Neural progenitor cell (in vitro differentiated cells): ENCODE measurements around the gene TTC21A. TPM values are rescaled to one million over a fixed set of nuclear protein-coding genes. Genes with fewer than 3 reads are reported as not detected.
"Not testable (repeated sequence)": the region's sequence is repeated elsewhere in the genome, so short reads cannot be mapped to it uniquely, and the experiment has no call there.

Source experiments
- DNase-seq: peaks from one replicate; pipeline ENCODE4 v3.0.0-alpha.2; 2016; ENCODE audit warnings: low spot score
- H2AFZ ChIP-seq: fragments of 200-600 bp; sonication (generic); replicated peaks from 2 replicates; pipeline ENCODE4 v1.6.1; 2016; ENCODE audit warnings: antibody characterized with exemption
- H3F3A ChIP-seq: fragments of 200-600 bp; sonication (generic); 2 replicates; pipeline ENCODE4 v1.6.1; 2016; ENCODE audit warnings: antibody characterized with exemption, low read depth
- H3K27ac ChIP-seq: fragments of 200-600 bp; sonication (generic); 2 replicates; pipeline ENCODE4 v1.5.1; 2016; ENCODE audit warnings: mild to moderate bottlenecking
- H3K27me3 ChIP-seq: fragments of 200-600 bp; sonication (generic); 2 replicates; pipeline ENCODE4 v1.6.1; 2016; ENCODE audit warnings: mild to moderate bottlenecking, moderate library complexity
- H3K36me3 ChIP-seq: fragments of 200-600 bp; sonication (generic); 2 replicates; pipeline ENCODE4 v1.5.1; 2016
- H3K4me1 ChIP-seq: fragments of 200-600 bp; sonication (generic); 2 replicates; pipeline ENCODE4 v1.6.1; 2016; ENCODE audit warnings: mixed run types
- H3K4me2 ChIP-seq: fragments of 200-600 bp; sonication (generic); 2 replicates; pipeline ENCODE4 v1.6.1; 2016
- H3K4me3 ChIP-seq: fragments of 200-600 bp; sonication (generic); 2 replicates; pipeline ENCODE4 v1.5.1; 2016
- H3K79me2 ChIP-seq: fragments of 200-600 bp; sonication (generic); 2 replicates; pipeline ENCODE4 v1.6.1; 2016; ENCODE audit warnings: low read depth
- H3K9ac ChIP-seq: fragments of 200-600 bp; sonication (generic); 2 replicates; pipeline ENCODE4 v1.6.1; 2016
- H3K9me3 ChIP-seq: fragments of 200-600 bp; sonication (generic); 2 replicates; pipeline ENCODE4 v1.5.1; 2016; ENCODE audit warnings: low read depth
- H4K20me1 ChIP-seq: fragments of 200-600 bp; sonication (generic); 2 replicates; pipeline ENCODE4 v1.6.1; 2016; ENCODE audit warnings: low read depth
- H3K27ac Mint-ChIP-seq: 3 replicates; pipeline ENCODE4 v1.8.0; 2021; ENCODE audit warnings: mixed read lengths
- H3K27me3 Mint-ChIP-seq: 2 replicates; pipeline ENCODE4 v1.8.0; 2022; ENCODE audit warnings: low read depth, mild to moderate bottlenecking, inconsistent platforms, moderate library complexity, mixed read lengths; ENCODE audit not compliant: insufficient read depth
- H3K36me3 Mint-ChIP-seq: 3 replicates; pipeline ENCODE4 v1.8.0; 2021; ENCODE audit warnings: mixed read lengths
- H3K4me1 Mint-ChIP-seq: 3 replicates; pipeline ENCODE4 v1.8.0; 2021; ENCODE audit warnings: mixed read lengths
- H3K4me3 Mint-ChIP-seq: 3 replicates; pipeline ENCODE4 v1.8.0; 2021; ENCODE audit warnings: mild to moderate bottlenecking, moderate library complexity, mixed read lengths
- H3K9me3 Mint-ChIP-seq: 3 replicates; pipeline ENCODE4 v1.8.0; 2020; ENCODE audit warnings: mixed read lengths
- CTCF ChIP-seq: fragments of 200-600 bp; sonication (generic); IDR thresholded peaks from 2 replicates; pipeline ENCODE4 v1.5.1; 2017; ENCODE audit warnings: antibody characterized with exemption, mild to moderate bottlenecking
- EZH2 ChIP-seq: fragments of 200-600 bp; sonication (generic); IDR thresholded peaks from 2 replicates; pipeline ENCODE4 v1.6.1; 2017; ENCODE audit warnings: antibody characterized with exemption, mild to moderate bottlenecking, moderate library complexity
- EZH2phosphoT487 ChIP-seq: fragments of 200-600 bp; sonication (generic); IDR thresholded peaks from 2 replicates; pipeline ENCODE4 v1.6.1; 2017; ENCODE audit warnings: antibody characterized with exemption
- total RNA-seq: library from RNA; depleted of rRNA; stranded (reverse); fragments of >200 nt; gene quantifications from 2 replicates; pipeline ENCODE4 v1.2.3, GENCODE V29; 2015; ENCODE audit warnings: low replicate concordance

TTC21A gene
- total RNA-seq, result 1.2 and 2.3 TPM in 2 replicates

GRCh38 chr3:39107388-39108199, at the start of gene TTC21A, which contains the start of gene GORASP1:
TTC21A (plus strand) TSS chr3:39107680; CDS start chr3:39107838, 158 bp downstream.
GORASP1 (minus strand) TSS chr3:39107627; CDS start chr3:39107541, 86 bp downstream.
- peak within 1 kb of the TSS; percentile 87 for H3K4me2 ChIP-seq
- H3K4me1 Mint-ChIP-seq, result peaks cover 29% of the 10 kb centered on the region
- peaks cover under 1% of the 10 kb centered on the region for H3K36me3 Mint-ChIP-seq
- H3K27ac Mint-ChIP-seq, result peak within 1 kb of the TSS; percentile 95
- TF ChIP-seq EZH2 (no peak), CTCF (peak; percentile 1), EZH2phosphoT487 (no peak)
- no peaks in the 10 kb centered on the region for H3K27me3 Mint-ChIP-seq
- peak within 1 kb of the TSS; percentile 97 for H3K4me3 Mint-ChIP-seq
- no peaks in the 10 kb centered on the region for H3F3A ChIP-seq
- H3K27me3 ChIP-seq, result peaks cover 7% of the 10 kb centered on the region
- no peaks in the 10 kb centered on the region for H3K9me3 Mint-ChIP-seq
- peak within 1 kb of the TSS; percentile 95 for H2AFZ ChIP-seq
- peaks cover 9% of the 10 kb centered on the region for H3K79me2 ChIP-seq
- no peaks in the 10 kb centered on the region for H3K36me3 ChIP-seq
- H3K9ac ChIP-seq, result peak within 1 kb of the TSS; percentile 67
- H3K4me3 ChIP-seq, result peak within 1 kb of the TSS; percentile 90
- H3K4me1 ChIP-seq, result peaks cover 4% of the 10 kb centered on the region
- peak; percentile 93 for DNase-seq
- no peak within 1 kb of the TSS for H3K27ac ChIP-seq
- no peaks in the 10 kb centered on the region for H3K9me3 ChIP-seq
- peaks cover 9% of the 10 kb centered on the region for H4K20me1 ChIP-seq

GRCh38 chr3:39061228-39061627, 46.3 kb upstream of the TTC21A start:
- Histone ChIP-seq H3K79me2 (peaks cover 97% of the 10 kb centered on the region), H4K20me1 (peaks cover 54% of the 10 kb centered on the region), H3K4me1 (peaks cover 11% of the 10 kb centered on the region)
- H3K27me3 Mint-ChIP-seq, H3K27ac ChIP-seq, H3K27me3 ChIP-seq, H3K9me3 Mint-ChIP-seq, H3K4me3 Mint-ChIP-seq, H3K4me3 ChIP-seq, H3K27ac Mint-ChIP-seq, DNase-seq, H3K36me3 Mint-ChIP-seq, H3K4me2 ChIP-seq, H3F3A ChIP-seq, H3K9ac ChIP-seq, H2AFZ ChIP-seq, H3K9me3 ChIP-seq, H3K36me3 ChIP-seq, H3K4me1 Mint-ChIP-seq: not testable (repeated sequence)

- TF ChIP-seq EZH2 (no peak), CTCF (no peak), EZH2phosphoT487 (no peak)
- Histone ChIP-seq H3K4me3 (no peak overlapping the region), H3K4me1 (peaks cover 5% of the 10 kb centered on the region), H3K9ac (no peak overlapping the region), H3F3A (no peaks in the 10 kb centered on the region), H3K27me3 (no peaks in the 10 kb centered on the region), H2AFZ (no peak overlapping the region), H3K4me2 (no peak overlapping the region), H4K20me1 (peaks cover 47% of the 10 kb centered on the region), H3K9me3 (no peaks in the 10 kb centered on the region), H3K36me3 (no peaks in the 10 kb centered on the region), H3K79me2 (peaks cover 87% of the 10 kb centered on the region), H3K27ac (peak overlapping the region; percentile 24)
- Mint-ChIP-seq H3K4me3 (no peak overlapping the region), H3K27me3 (no peaks in the 10 kb centered on the region), H3K27ac (no peak overlapping the region), H3K36me3 (peaks cover 9% of the 10 kb centered on the region), H3K9me3 (peaks cover 3% of the 10 kb centered on the region), H3K4me1 (no peaks in the 10 kb centered on the region)
- DNase-seq, result no peak
These were observed 45.3 kb upstream of the TTC21A start for GRCh38 chr3:39062180-39062579.

GRCh38 chr3:39063143-39063542, 44.3 kb upstream of the TTC21A start:
- Histone ChIP-seq H3K27me3 (no peaks in the 10 kb centered on the region), H3K4me3 (no peak overlapping the region), H3K4me2 (no peak overlapping the region), H3F3A (no peaks in the 10 kb centered on the region), H3K27ac (no peak overlapping the region), H3K79me2 (peaks cover 78% of the 10 kb centered on the region), H3K9ac (no peak overlapping the region), H3K9me3 (no peaks in the 10 kb centered on the region), H3K4me1 (peaks cover 5% of the 10 kb centered on the region), H4K20me1 (peaks cover 44% of the 10 kb centered on the region), H2AFZ (no peak overlapping the region), H3K36me3 (peaks cover under 1% of the 10 kb centered on the region)
- H3K9me3 Mint-ChIP-seq, result peaks cover 3% of the 10 kb centered on the region
- H3K27me3 Mint-ChIP-seq, result no peaks in the 10 kb centered on the region
- no peak overlapping the region for H3K4me3 Mint-ChIP-seq
- TF ChIP-seq CTCF (no peak), EZH2 (no peak), EZH2phosphoT487 (no peak)
- no peak overlapping the region for H3K27ac Mint-ChIP-seq
- H3K4me1 Mint-ChIP-seq, result no peaks in the 10 kb centered on the region
- no peak for DNase-seq
- H3K36me3 Mint-ChIP-seq, result peaks cover 7% of the 10 kb centered on the region
